Measurements from ENCODE around the gene CASP3. TPM values are rescaled to one million over a fixed set of nuclear protein-coding genes. Genes with fewer than 3 reads are reported as not detected.
"Not testable (repeated sequence)": the region's sequence is repeated elsewhere in the genome, so short reads cannot be mapped to it uniquely, and the experiment has no call there.

CASP3 gene
- total and polyA plus RNA-seq, 7 experiments from 2014 or later: 2.9 to 73.4 (median 13.7) TPM

DNA sequence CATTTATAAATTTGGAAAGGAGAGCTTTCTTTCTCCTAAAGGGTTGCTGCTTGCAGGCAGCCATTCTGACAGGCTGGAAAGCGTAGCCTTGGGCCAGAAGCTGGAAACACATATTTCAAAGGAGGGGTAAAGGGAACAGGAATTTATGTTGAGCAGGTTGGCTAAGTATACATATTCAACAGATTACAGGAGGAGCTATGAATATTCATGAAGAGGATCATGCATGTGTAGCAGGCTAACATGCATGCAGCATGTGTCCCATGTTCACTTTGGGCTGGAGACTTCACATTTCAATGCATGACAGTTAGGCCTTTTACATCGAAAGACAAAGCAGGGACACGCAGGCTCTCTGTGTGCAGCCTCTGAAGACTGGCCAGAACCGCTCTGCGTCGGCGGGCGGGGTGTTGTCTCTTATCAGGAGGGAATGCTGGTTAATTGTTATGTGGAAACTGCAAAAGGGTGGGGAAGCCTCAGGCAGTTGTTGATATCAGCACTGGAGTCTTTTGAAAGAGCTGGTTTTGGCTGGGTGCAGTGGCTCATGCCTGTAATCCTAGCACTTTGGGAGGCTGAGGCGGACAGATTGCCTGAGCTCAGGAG, 31.5 kb downstream of the CASP3 start:
- ATAC-seq (no peak), DNase-seq (no peak)
- no peaks in the 10 kb centered on the region for H3K9me3 ChIP-seq (ENCODE audit: control insufficient read depth in 2 of 3, low read length in 3 of 3)
- H3K9me3 Mint-ChIP-seq: peaks cover 0 to 24% (median 6%) of the 10 kb centered on the region in 11 donors
- H3K27ac ChIP-seq (ENCODE audit: low read depth, low read length): no peak overlapping the region
- intact Hi-C loops (cut with micrococcal nuclease): no loop called here
- H3K36me3 Mint-ChIP-seq: peaks cover 4 to 23% (median 5%) of the 10 kb centered on the region in 5 donors
- H3K4me1 ChIP-seq (ENCODE audit: control insufficient read depth in 2 of 2, insufficient read depth in 2 of 2, low read length in 2 of 2): no peaks in the 10 kb centered on the region
- no peaks in the 10 kb centered on the region for H3K36me3 ChIP-seq (ENCODE audit: control insufficient read depth in 2 of 3, insufficient read depth in 3 of 3, low read length in 3 of 3)
- H3K4me1 Mint-ChIP-seq: peaks cover 0 to 6% (median 0%) of the 10 kb centered on the region in 7 donors
- no peak overlapping the region for H3K4me3 Mint-ChIP-seq
- no peaks in the 10 kb centered on the region for H3K27me3 Mint-ChIP-seq
- POLR2A ChIA-PET: no interaction called here
- CTCF ChIA-PET: no interaction called here
- no peak overlapping the region for H3K4me3 ChIP-seq (ENCODE audit: low read length)
- peak overlapping the region in 2 of 9 donors; percentile 10 to 67 for H3K27ac Mint-ChIP-seq
- no peaks in the 10 kb centered on the region for H3K27me3 ChIP-seq (ENCODE audit: control insufficient read depth in 2 of 2, insufficient read depth in 2 of 2, low read length in 2 of 2)

DNA sequence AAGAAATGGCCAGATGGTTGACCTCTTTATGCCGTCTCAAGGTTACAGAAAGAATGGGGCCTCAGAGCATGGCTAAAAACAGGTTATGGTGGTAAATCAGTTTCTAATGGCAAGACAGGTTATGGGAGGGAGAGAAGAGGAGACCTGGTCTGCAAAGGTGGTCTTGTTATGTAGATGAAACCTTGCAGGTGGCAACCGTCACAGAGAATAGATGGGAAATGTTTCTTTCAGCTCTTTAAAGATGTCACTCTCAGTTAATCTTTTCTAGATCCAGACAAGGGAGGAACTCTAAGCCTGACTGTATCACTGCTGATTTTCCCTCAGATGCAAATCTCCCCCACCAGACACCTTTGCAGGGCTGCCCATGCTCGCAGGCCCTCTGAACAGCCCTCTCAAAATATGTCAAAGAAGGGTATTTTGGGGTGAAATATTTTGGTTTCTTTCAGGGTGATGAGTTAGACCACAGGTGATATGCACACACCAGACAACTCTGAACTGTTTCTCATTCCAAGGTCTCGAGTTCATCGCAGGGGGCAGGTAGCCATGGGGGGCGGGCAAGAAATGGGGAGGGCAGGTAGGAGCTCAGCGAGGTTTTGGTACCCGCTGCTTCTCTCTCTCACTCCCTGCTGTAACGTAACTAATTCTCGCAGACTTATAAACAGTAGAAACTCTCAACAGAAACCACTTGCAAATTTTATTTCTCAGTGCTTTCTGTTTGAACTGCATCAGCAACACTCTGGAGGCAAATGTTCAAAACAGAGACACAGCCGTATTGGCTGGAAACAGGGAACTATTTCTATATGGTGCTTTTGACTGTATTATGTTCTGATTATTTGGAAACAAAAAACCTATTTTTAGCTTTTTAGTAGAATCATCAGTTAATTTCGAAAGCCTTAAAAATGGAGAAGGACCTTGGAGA, 32.4 kb downstream of the CASP3 start:
- DNase-seq (no peak), ATAC-seq (peak; percentile 32)
- H3K36me3 Mint-ChIP-seq: peaks cover 4 to 17% (median 5%) of the 10 kb centered on the region in 5 donors
- intact Hi-C loops (cut with micrococcal nuclease): no loop called here
- CTCF ChIA-PET: no interaction called here
- no peaks in the 10 kb centered on the region for H3K27me3 ChIP-seq (ENCODE audit: control insufficient read depth in 2 of 2, insufficient read depth in 2 of 2, low read length in 2 of 2)
- H3K9me3 Mint-ChIP-seq: peaks cover 0 to 24% (median 6%) of the 10 kb centered on the region in 11 donors
- POLR2A ChIA-PET: no interaction called here
- no peak overlapping the region for H3K4me3 Mint-ChIP-seq
- peaks cover 0 to 6% (median 0%) of the 10 kb centered on the region in 7 donors for H3K4me1 Mint-ChIP-seq
- no peaks in the 10 kb centered on the region for H3K36me3 ChIP-seq (ENCODE audit: control insufficient read depth in 2 of 3, insufficient read depth in 3 of 3, low read length in 3 of 3)
- H3K27me3 Mint-ChIP-seq: no peaks in the 10 kb centered on the region
- H3K27ac ChIP-seq (ENCODE audit: low read depth, low read length): no peak overlapping the region
- no peaks in the 10 kb centered on the region for H3K4me1 ChIP-seq (ENCODE audit: control insufficient read depth in 2 of 2, insufficient read depth in 2 of 2, low read length in 2 of 2)
- H3K9me3 ChIP-seq (ENCODE audit: control insufficient read depth in 2 of 3, low read length in 3 of 3): no peaks in the 10 kb centered on the region
- H3K4me3 ChIP-seq (ENCODE audit: low read length): no peak overlapping the region
- H3K27ac Mint-ChIP-seq: no peak overlapping the region

DNA sequence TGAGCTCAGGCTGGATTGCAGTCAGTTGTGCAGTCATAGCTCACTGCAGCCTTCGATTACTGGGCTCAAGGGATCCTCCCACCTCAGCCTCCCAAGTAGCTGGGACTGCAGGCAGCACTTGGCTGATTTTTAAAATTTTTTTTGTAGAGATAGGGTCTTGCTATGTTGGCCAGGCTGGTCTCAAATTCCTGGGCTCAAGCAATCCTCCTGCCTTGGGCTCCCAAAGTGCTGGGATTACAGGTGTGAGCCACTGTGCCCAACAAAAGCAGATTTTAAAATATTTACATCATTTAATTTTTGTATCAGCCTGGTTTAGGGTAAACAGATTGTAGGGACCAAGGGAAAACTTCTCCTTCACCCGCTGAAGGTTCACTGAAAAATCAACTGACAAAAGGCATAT, 33.1 kb downstream of the CASP3 start:
- H3K27me3 ChIP-seq (ENCODE audit: control insufficient read depth in 2 of 2, insufficient read depth in 2 of 2, low read length in 2 of 2); POLR2A ChIA-PET; CTCF ChIA-PET; H3K4me3 Mint-ChIP-seq; H3K4me1 Mint-ChIP-seq; H3K4me3 ChIP-seq (ENCODE audit: low read length); H3K27ac ChIP-seq (ENCODE audit: low read depth, low read length); H3K9me3 ChIP-seq (ENCODE audit: control insufficient read depth in 2 of 3, low read length in 3 of 3); H3K27me3 Mint-ChIP-seq; H3K27ac Mint-ChIP-seq; H3K36me3 ChIP-seq (ENCODE audit: control insufficient read depth in 2 of 3, insufficient read depth in 3 of 3, low read length in 3 of 3); H3K4me1 ChIP-seq (ENCODE audit: control insufficient read depth in 2 of 2, insufficient read depth in 2 of 2, low read length in 2 of 2); DNase-seq; ATAC-seq; intact Hi-C loops (cut with micrococcal nuclease): not testable (repeated sequence)
- peaks cover 4 to 14% (median 5%) of the 10 kb centered on the region in 5 donors for H3K36me3 Mint-ChIP-seq
- H3K9me3 Mint-ChIP-seq: peaks cover 0 to 24% (median 6%) of the 10 kb centered on the region in 11 donors

DNA sequence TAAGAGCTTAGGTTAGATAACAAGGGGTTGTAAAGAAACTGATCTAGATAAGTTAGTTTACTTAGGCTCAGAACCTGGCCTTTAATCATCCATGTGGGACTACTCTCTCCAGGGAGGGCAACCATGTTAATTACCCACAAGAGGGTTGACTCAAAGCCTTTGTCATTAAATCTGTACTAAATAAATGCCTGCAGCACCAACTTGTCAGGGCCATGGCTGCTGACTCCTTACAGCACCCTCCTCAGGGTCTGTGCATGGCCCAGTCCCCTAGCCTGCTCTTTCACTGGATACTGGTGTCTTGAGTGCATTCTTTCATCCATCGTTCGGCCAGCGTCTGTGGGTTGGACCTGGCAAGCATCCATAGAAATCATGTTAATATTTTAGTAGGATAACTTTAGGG, 34.7 kb downstream of the CASP3 start:
- no peak overlapping the region for H3K4me3 Mint-ChIP-seq
- no peak for DNase-seq
- Histone ChIP-seq H3K4me3 (ENCODE audit: low read length) (no peak overlapping the region), H3K27ac (ENCODE audit: low read depth, low read length) (no peak overlapping the region), H3K9me3 (ENCODE audit: control insufficient read depth in 2 of 3, low read length in 3 of 3) (no peaks in the 10 kb centered on the region), H3K36me3 (ENCODE audit: control insufficient read depth in 2 of 3, insufficient read depth in 3 of 3, low read length in 3 of 3) (no peaks in the 10 kb centered on the region), H3K4me1 (ENCODE audit: control insufficient read depth in 2 of 2, insufficient read depth in 2 of 2, low read length in 2 of 2) (no peaks in the 10 kb centered on the region), H3K27me3 (ENCODE audit: control insufficient read depth in 2 of 2, insufficient read depth in 2 of 2, low read length in 2 of 2) (no peaks in the 10 kb centered on the region)
- H3K4me1 Mint-ChIP-seq: peaks cover 0 to 3% (median 0%) of the 10 kb centered on the region in 7 donors
- H3K27me3 Mint-ChIP-seq: no peaks in the 10 kb centered on the region
- CTCF ChIA-PET: no interaction called here
- ATAC-seq: no peak
- peaks cover 4 to 14% (median 5%) of the 10 kb centered on the region in 5 donors for H3K36me3 Mint-ChIP-seq
- H3K27ac Mint-ChIP-seq: no peak overlapping the region
- POLR2A ChIA-PET: no interaction called here
- H3K9me3 Mint-ChIP-seq: peaks cover 0 to 24% (median 6%) of the 10 kb centered on the region in 11 donors
- intact Hi-C loops (cut with micrococcal nuclease): no loop called here

DNA sequence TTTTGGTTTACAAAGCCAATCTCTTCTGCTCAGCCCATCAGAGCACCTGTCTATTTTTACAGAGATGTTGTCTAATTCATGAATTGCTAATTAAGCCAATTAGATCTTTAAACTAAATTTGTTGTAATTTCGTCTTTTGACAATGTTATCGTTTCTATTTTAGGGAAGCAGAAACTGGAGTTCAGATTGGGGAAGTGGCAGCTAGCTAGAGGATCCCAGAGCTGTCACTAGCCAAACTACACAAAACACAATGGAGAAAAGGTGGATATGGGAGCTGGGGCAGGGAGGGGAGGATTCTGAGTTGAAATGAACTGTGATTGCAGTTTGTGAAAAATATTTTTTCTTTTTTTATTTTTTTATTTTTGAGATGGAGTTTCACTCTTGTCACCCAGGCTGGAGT, 35.8 kb downstream of the CASP3 start:
- Mint-ChIP-seq H3K27me3 (no peaks in the 10 kb centered on the region), H3K4me3 (no peak overlapping the region), H3K27ac (no peak overlapping the region), H3K36me3 (peaks cover 4 to 12% (median 5%) of the 10 kb centered on the region in 5 donors), H3K9me3 (peaks cover 0 to 24% (median 6%) of the 10 kb centered on the region in 11 donors), H3K4me1 (peaks cover 0 to 1% (median 0%) of the 10 kb centered on the region in 7 donors)
- DNase-seq (no peak), ATAC-seq (no peak)
- POLR2A ChIA-PET: interaction anchor here (0.7 kb wide), 1 partner anchor 108 kb away, joined by 4 read pairs; no protein-coding TSS in a partner anchor
- Histone ChIP-seq H3K4me3 (ENCODE audit: low read length) (no peak overlapping the region), H3K4me1 (ENCODE audit: control insufficient read depth in 2 of 2, insufficient read depth in 2 of 2, low read length in 2 of 2) (no peaks in the 10 kb centered on the region), H3K9me3 (ENCODE audit: control insufficient read depth in 2 of 3, low read length in 3 of 3) (no peaks in the 10 kb centered on the region), H3K27me3 (ENCODE audit: control insufficient read depth in 2 of 2, insufficient read depth in 2 of 2, low read length in 2 of 2) (no peaks in the 10 kb centered on the region), H3K27ac (ENCODE audit: low read depth, low read length) (no peak overlapping the region), H3K36me3 (ENCODE audit: control insufficient read depth in 2 of 3, insufficient read depth in 3 of 3, low read length in 3 of 3) (no peaks in the 10 kb centered on the region)
- intact Hi-C loops (cut with micrococcal nuclease): no loop called here
- CTCF ChIA-PET: no interaction called here

DNA sequence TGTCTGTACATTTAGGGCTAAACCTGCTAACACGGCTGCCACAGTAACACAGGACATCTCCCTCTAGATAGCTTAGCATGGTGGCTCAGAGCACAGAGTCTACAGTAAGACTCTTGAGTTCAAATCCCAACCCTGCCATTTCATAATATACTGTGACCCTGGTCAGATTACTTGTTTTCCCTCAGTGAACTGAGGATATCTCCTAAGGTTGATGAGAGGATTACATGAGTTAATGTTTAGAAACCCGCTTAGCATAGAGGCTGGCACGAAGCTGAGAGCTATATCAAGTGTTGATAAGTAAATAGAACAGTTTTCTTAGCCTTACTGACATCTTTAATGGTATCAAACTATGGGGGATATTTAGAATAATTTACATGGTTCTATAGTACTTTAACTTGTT, 37.2 kb downstream of the CASP3 start:
- H3K27me3 ChIP-seq (ENCODE audit: control insufficient read depth in 2 of 2, insufficient read depth in 2 of 2, low read length in 2 of 2): no peaks in the 10 kb centered on the region
- ATAC-seq: no peak
- peaks cover 0 to 1% (median 0%) of the 10 kb centered on the region in 7 donors for H3K4me1 Mint-ChIP-seq
- no peaks in the 10 kb centered on the region for H3K36me3 ChIP-seq (ENCODE audit: control insufficient read depth in 2 of 3, insufficient read depth in 3 of 3, low read length in 3 of 3)
- no peak for DNase-seq
- no peaks in the 10 kb centered on the region for H3K9me3 ChIP-seq (ENCODE audit: control insufficient read depth in 2 of 3, low read length in 3 of 3)
- H3K36me3 Mint-ChIP-seq: peaks cover 4 to 12% (median 5%) of the 10 kb centered on the region in 5 donors
- H3K4me3 Mint-ChIP-seq: no peak overlapping the region
- peak overlapping the region in 1 of 9 donors; percentile 26 for H3K27ac Mint-ChIP-seq
- no peak overlapping the region for H3K4me3 ChIP-seq (ENCODE audit: low read length)
- peaks cover 0 to 24% (median 9%) of the 10 kb centered on the region in 11 donors for H3K9me3 Mint-ChIP-seq
- ChIA-PET POLR2A (no interaction called here), CTCF (no interaction called here)
- H3K27ac ChIP-seq (ENCODE audit: low read depth, low read length): no peak overlapping the region
- no peaks in the 10 kb centered on the region for H3K27me3 Mint-ChIP-seq
- no peaks in the 10 kb centered on the region for H3K4me1 ChIP-seq (ENCODE audit: control insufficient read depth in 2 of 2, insufficient read depth in 2 of 2, low read length in 2 of 2)
- intact Hi-C loops (cut with micrococcal nuclease): no loop called here
